HG02623 (cell line): ENCODE measurements around the gene ZNF668.
A peak's percentile ranks its signal among the peaks of the same experiment; 100 is the strongest.

ENCODE experiments used
- ATAC-seq: cut with Tn5 transposase; IDR thresholded peaks from one replicate; pipeline ENCODE4 v1.9.1; 2021; ENCODE audit warnings: moderate library complexity; ENCODE audit not compliant: unreplicated experiment

ZNF668 gene

DNA sequence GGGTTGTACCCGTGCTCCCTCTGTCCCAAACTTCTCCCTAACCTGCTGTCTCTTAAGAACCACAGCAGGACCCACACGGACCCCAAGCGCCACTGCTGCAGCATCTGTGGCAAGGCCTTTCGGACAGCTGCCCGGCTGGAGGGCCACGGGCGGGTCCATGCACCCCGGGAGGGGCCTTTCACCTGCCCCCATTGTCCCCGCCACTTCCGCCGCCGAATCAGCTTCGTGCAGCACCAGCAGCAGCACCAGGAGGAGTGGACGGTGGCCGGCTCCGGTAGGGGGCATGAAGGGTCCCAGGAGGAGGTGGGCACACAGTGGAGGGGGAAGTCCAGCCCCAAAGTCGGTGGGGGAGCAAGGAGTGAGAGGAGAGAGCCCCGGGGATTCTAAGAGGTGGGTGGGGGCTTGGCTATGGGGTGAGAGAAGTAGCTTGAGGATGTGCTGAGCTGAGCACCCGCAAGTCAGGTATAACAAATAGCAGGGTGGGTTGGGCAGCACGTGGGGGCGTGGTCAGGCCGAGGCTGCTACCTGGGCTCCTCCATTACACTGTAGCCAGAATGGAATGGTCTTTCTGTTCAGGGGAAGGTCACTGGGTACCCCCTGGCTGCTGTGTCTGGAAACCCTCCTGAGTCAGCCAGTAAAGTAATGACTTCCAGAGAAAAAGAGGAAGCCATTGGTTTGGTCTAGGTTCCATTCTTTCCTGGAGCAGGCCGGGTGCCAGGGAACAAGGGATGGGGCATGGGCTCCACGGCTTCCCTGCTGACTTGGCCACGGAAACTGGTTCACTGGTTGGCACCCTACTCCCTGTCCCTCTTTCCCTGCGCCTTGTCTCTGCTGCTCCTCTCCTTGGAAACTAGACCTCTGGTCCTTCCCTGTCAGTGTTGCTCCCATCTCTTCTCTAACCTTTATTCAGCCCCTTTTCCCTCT is 7.7 kb upstream of the ZNF668 start:
- ATAC-seq = no peak

- no peak for ATAC-seq
These were observed 6.8 kb upstream of the ZNF668 start for GRCh38 chr16:31080756-31081419.

GRCh38 chr16:31080035-31080629 is 6.1 kb upstream of the ZNF668 start:
- ATAC-seq = no peak

DNA sequence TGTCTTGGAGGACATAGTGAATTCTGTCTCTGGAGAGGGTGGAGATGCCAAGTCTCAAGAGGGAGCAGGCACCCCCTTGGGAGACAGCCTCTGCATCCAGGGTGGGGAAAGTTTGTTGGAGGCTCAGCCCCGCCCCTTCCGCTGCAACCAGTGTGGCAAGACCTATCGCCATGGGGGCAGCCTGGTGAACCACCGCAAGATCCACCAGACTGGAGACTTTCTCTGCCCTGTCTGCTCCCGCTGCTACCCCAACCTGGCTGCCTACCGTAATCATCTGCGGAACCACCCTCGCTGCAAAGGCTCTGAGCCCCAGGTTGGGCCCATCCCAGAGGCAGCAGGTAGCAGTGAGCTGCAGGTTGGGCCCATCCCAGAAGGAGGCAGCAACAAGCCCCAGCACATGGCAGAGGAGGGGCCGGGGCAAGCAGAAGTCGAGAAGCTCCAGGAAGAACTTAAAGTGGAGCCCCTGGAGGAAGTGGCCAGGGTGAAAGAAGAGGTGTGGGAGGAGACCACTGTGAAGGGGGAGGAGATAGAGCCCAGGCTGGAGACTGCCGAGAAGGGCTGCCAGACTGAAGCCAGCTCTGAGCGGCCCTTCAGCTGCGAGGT is 5.4 kb upstream of the ZNF668 start:
- ATAC-seq = no peak

GRCh38 chr16:31078597-31079341 is 4.7 kb upstream of the ZNF668 start:
- no peak for ATAC-seq

DNA sequence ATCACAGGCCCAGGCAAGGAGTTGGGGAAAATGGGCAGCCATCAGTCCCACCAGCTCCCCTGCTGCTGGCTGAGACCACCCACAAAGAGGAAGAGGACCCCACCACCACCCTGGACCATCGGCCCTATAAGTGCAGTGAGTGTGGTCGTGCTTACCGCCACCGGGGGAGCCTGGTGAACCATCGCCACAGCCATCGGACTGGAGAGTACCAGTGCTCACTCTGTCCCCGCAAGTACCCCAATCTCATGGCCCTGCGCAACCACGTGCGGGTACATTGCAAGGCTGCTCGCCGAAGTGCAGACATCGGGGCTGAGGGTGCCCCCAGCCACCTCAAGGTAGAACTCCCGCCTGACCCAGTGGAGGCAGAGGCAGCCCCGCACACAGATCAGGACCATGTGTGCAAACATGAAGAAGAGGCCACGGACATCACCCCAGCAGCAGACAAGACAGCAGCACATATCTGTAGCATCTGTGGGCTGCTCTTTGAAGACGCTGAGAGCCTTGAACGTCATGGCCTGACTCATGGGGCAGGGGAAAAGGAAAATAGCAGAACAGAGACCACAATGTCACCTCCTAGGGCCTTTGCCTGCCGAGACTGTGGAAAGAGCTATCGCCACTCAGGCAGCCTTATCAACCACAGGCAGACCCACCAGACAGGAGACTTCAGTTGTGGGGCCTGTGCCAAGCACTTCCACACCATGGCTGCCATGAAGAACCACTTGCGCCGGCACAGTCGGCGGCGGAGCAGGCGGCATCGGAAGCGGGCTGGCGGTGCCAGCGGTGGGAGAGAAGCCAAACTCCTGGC is 3.8 kb upstream of the ZNF668 start:
- no peak for ATAC-seq

DNA sequence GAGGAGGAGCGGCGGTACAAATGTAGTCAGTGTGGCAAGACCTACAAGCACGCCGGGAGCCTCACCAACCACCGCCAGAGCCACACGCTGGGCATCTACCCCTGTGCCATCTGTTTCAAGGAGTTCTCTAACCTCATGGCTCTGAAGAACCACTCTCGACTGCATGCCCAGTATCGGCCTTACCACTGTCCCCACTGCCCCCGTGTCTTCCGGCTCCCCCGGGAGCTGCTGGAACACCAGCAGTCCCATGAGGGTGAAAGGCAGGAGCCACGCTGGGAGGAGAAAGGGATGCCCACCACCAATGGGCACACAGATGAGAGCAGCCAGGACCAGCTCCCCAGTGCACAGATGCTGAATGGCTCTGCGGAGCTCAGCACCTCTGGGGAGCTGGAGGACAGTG is 3.0 kb upstream of the ZNF668 start:
- ATAC-seq = no peak

- ATAC-seq = no peak
These were observed 2.3 kb upstream of the ZNF668 start for GRCh38 chr16:31076319-31076718.

GRCh38 chr16:31074814-31075183 is 759 bp upstream of the ZNF668 start:
- ATAC-seq = no peak

GRCh38 chr16:31073142-31073969 is 684 bp downstream of the ZNF668 start:
- ATAC-seq = peak; percentile 47

DNA sequence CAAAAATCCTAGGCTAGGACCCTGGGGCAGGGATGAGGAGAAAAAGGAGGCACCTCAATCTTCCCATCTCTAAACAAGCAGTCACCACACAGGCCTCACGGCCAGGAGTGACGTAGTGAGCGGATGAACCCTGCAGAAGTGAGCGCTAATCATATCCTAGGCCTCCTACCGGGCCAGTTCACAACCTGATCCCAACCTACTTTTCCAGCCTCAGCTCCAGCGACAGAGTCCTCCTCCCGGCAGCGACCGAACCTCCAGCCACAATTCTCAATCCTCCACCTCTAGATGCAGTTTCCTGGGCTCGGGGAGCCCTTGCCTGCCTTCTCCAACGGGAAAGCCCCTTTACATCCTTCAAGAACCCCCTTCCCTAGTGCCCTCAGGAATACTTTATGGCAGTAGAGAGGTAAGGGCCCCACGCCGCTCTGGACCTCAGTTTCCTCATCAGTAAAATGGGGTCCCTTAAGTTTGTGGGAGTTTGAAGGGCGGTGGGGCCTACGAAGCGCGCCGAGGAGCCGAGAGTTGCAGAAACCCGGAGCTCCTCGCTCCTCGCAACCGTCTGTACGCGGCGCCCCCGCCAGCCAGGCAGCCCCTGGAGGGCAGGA is 1.4 kb downstream of the ZNF668 start:
- no peak for ATAC-seq

GRCh38 chr16:31071861-31072260 is 2.2 kb downstream of the ZNF668 start:
- no peak for ATAC-seq

DNA sequence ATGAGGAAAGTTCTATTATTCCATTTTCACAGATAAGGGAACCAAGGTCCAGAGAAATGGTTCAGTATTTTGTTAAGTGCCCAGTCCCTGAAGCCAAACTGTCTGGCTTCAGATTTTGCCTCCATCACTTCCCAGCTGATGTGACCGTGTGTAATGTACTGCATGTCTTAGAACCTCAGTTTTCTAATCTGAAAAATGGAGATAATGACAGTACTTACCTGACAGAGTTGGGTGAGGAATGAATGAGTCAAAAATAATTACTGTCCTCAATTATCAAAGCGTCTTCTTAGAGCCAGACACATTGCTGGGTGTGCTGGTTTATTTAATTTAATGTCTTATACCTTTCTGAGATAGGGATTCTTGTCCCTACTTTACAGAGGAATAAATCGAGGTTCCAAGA is 6.7 kb downstream of the ZNF668 start:
- no peak for ATAC-seq

- no peak for ATAC-seq
These were observed 9.1 kb downstream of the ZNF668 start for GRCh38 chr16:31064882-31065461.

GRCh38 chr16:31063843-31064611 is 10.0 kb downstream of the ZNF668 start:
- ATAC-seq = no peak

DNA sequence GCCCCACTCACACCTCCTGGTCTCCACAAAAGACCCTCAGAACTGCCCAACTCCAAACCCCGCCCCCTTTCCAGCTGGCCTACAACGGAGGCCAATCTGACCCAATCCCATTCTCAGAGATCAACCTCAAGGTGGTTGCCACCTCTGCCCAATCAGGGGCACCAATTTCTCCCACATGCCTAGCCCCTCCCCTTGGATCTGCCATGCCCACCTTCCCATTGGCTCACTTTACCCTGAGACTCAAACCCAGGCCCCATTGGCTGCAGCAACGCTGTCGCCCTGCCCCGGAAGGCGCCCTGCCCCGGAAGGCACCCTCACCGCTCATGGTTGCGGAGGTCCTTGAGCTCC is 10.6 kb downstream of the ZNF668 start:
- ATAC-seq = no peak

DNA sequence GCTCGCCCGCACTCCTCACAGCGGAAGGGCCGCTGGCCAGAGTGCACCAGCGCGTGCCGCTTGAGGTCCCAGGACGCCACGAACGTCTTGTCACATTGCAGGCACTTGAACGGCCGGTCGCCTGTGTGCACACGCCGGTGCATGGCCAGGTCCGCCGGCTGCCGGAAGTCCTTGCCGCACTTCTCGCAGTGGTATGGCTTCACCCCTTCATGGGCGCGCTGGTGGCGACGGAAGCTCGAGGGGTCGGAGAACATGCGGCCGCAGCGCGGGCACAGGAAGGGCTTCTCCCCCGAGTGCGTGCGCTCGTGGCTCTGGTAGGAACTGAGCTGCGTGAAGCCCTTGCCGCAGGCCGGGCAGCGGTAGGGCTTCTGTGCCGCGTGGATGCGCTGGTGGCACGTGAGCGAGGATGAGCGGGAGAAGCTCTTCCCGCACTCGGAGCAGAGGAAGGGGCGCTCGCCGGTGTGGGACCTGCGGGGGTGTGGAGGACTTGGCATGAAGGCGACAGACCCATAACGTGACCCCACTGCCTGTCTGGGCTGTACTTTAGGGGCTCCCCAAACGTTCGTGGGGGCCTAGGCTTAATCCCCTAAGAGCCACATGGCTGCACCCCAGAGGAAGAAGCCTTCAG is 12.1 kb downstream of the ZNF668 start:
- no peak for ATAC-seq
